Raji (cell line): Measurements from ENCODE around the gene EMCN.

Experiments used
- POLR2A ChIP-seq: IDR thresholded peaks from 2 replicates; pipeline ENCODE4 v1.6.1; 2011; ENCODE audit warnings: low read depth, low read length, control low read depth; ENCODE audit not compliant: insufficient read depth

Gene EMCN

GRCh38 chr4:100366213-100366612 lies 151.6 kb downstream of the EMCN start:
- TF ChIP-seq POLR2A = no peak

- TF ChIP-seq POLR2A = no peak
Observed at GRCh38 chr4:100362366-100362765, 155.5 kb downstream of the EMCN start.

DNA sequence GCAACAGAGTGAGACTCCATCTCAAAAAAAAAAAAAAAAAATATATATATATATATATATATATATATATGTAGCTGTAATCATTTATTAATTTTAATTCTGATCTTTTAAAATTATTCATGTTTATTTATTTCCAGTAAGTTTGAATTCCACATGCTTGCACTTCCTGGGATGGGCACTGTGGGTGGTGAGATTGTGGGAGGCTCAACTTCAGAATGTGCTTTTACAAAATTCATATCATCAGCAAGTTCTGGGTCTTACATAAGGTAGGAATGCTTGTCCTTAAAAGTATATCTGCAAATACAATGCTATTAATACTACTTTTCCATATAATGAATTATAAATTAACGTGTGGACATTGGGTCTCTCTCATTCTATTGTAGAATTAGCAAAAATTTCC lies 156.5 kb downstream of the EMCN start:
- TF ChIP-seq POLR2A = no peak

GRCh38 chr4:100360211-100360610 lies 157.6 kb downstream of the EMCN start:
- TF ChIP-seq POLR2A = no peak

GRCh38 chr4:100359441-100359840 lies 158.4 kb downstream of the EMCN start:
- TF ChIP-seq POLR2A = no peak

- TF ChIP-seq POLR2A = no peak
Observed at GRCh38 chr4:100357542-100357941, 160.3 kb downstream of the EMCN start.

DNA sequence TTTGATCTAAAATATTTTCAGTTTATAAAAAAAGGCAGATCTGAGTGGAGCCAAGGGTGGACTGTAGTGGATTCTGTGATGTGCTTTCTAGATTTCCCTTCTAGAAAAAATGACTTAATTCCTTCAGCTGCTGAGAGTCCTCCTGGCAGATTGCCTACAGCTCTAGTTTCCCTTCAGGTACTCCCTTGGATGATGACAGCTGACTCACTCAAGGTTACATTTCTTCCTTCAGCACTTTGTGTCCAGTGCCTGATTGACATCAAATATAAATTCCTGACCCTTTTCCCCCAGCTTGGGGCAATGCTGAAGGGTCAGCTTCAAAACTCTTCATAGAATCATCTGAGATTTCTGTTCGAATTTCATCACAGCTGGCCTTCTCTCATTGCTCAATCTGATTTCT lies 161.7 kb downstream of the EMCN start:
- no peak for TF ChIP-seq POLR2A

DNA sequence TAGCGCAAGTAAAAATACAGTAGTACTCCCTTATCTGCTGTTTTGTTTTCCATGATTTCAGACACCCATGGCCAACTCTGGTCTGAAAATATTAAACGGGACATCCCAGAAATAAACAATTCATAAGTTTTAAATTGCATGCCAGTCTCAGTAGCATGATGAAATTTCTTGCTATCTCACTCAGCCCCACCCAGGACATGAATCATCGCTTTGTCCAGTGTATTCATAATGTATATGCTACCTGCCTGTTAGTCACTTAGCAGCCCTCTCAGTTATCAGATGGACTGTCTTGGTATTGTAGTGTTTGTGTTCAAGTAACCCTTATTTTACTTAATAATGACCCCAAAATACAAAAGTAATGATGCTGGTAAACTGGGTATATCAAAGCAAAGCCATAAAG lies 169.3 kb downstream of the EMCN start:
- no peak for TF ChIP-seq POLR2A

DNA sequence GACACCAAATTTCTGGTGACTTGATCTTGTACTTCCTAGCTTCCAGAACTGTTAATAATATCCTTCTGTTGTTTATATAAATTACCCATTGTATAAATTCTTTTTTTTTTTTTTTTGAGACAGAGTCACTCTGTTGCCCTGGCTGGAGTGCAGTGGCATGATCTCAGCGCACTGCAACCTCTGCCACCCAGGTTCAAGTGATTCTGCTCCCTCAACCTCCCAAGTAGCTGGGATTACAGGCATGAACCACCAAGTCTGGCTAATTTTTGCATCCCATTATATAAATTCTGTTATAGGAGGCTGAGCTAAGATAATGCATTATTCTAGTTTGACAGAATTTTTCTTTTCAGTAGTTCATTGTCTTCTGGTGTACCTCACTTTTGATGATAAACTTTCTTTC lies 170.6 kb downstream of the EMCN start:
- TF ChIP-seq POLR2A = no peak

GRCh38 chr4:100345585-100345984 lies 172.2 kb downstream of the EMCN start:
- TF ChIP-seq POLR2A = no peak
